Suppressor macrophage (primary cell): ENCODE data around the gene ZNRF2.
"Not testable (repeated sequence)": the region's sequence is repeated elsewhere in the genome, so short reads cannot be mapped to it uniquely, and the experiment has no call there.

ENCODE experiments used
- DNase-seq, 4 experiments: peaks; one replicate each; pipeline ENCODE4 v3.0.0-alpha.2; 2020 to 2022

The ZNRF2 gene

GRCh38 chr7:30363778-30364563 lies 79.6 kb downstream of the ZNRF2 start:
- DNase-seq = peak in 3 of 4 experiments; percentile 15 to 20 (median 19)

- no peak for DNase-seq
Observed at GRCh38 chr7:30364773-30365172, 80.4 kb downstream of the ZNRF2 start.

GRCh38 chr7:30365621-30366020 lies 81.2 kb downstream of the ZNRF2 start:
- no peak for DNase-seq

GRCh38 chr7:30366606-30367005 lies 82.2 kb downstream of the ZNRF2 start:
- DNase-seq = no peak

GRCh38 chr7:30367561-30367960 lies 83.2 kb downstream of the ZNRF2 start:
- no peak for DNase-seq

- DNase-seq = no peak
Observed at GRCh38 chr7:30369879-30370278, 85.5 kb downstream of the ZNRF2 start.

- no peak for DNase-seq
Observed at GRCh38 chr7:30371321-30371720, 86.9 kb downstream of the ZNRF2 start.

- DNase-seq = no peak
Observed at GRCh38 chr7:30378275-30378674, 93.9 kb downstream of the ZNRF2 start.

- DNase-seq = no peak
Observed at GRCh38 chr7:30379131-30379530, 94.7 kb downstream of the ZNRF2 start.

GRCh38 chr7:30379741-30380140 lies 95.3 kb downstream of the ZNRF2 start:
- no peak for DNase-seq

GRCh38 chr7:30380294-30380693 lies 95.9 kb downstream of the ZNRF2 start:
- DNase-seq = no peak

- not testable (repeated sequence) for DNase-seq
Observed at GRCh38 chr7:30380824-30381223, 96.4 kb downstream of the ZNRF2 start.

GRCh38 chr7:30382607-30383006 lies 98.2 kb downstream of the ZNRF2 start:
- DNase-seq = no peak

GRCh38 chr7:30389791-30390190 lies 105.4 kb downstream of the ZNRF2 start:
- DNase-seq = peak; percentile 15 to 62 (median 45)

- peak in 2 of 4 experiments; percentile 13 to 17 for DNase-seq
Observed at GRCh38 chr7:30390736-30391636, 106.6 kb downstream of the ZNRF2 start.

GRCh38 chr7:30391806-30392205 lies 107.4 kb downstream of the ZNRF2 start:
- no peak for DNase-seq

GRCh38 chr7:30395676-30396075 lies 111.3 kb downstream of the ZNRF2 start:
- no peak for DNase-seq

GRCh38 chr7:30396389-30396788 lies 112.0 kb downstream of the ZNRF2 start:
- peak in 1 of 4 experiments; percentile 10 for DNase-seq

GRCh38 chr7:30403477-30403876 lies 119.1 kb downstream of the ZNRF2 start:
- no peak for DNase-seq

GRCh38 chr7:30405179-30405578 lies 120.8 kb downstream of the ZNRF2 start:
- DNase-seq = no peak

- no peak for DNase-seq
Observed at GRCh38 chr7:30406664-30407425, 122.4 kb downstream of the ZNRF2 start.

- DNase-seq = peak in 3 of 4 experiments; percentile 21 to 43 (median 36)
Observed at GRCh38 chr7:30411173-30411572, 126.8 kb downstream of the ZNRF2 start.

GRCh38 chr7:30411897-30412296 lies 127.5 kb downstream of the ZNRF2 start:
- DNase-seq = no peak
